ENCODE data around the gene PCGF5. TPM values are rescaled to one million over a fixed set of nuclear protein-coding genes. Genes with fewer than 3 reads are reported as not detected.
A peak's percentile ranks its signal among the peaks of the same experiment; 100 is the strongest.

The PCGF5 gene
- polyA plus RNA-seq, 1 experiment, result 10.7 TPM

DNA sequence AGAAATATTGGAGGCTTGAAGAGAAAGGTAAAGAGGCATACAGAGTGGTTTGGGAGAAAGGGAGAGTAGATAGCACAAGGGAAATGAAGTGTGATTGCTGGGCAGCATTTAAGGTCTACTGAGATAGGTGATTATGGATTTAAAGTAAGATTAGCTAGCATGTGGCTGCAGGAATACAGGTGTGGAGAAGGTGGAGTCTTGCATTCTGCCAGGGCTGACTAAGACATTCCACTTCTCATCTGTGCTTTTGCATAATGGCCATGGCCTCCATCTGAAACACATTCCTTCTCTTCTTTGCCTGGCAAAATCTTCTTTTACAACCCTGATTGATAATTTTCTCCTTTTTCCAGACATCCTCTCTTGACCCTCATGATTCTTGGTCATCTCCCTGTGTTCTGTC lies 31.6 kb upstream of the PCGF5 start:
- H3K4me3 ChIP-seq (ENCODE audit: low read depth, low read length), result no peak overlapping the region
- CTCF ChIA-PET, result no interaction called here
- no peak for DNase-seq (ENCODE audit: low read depth)
- TF ChIP-seq, protein P1, sequence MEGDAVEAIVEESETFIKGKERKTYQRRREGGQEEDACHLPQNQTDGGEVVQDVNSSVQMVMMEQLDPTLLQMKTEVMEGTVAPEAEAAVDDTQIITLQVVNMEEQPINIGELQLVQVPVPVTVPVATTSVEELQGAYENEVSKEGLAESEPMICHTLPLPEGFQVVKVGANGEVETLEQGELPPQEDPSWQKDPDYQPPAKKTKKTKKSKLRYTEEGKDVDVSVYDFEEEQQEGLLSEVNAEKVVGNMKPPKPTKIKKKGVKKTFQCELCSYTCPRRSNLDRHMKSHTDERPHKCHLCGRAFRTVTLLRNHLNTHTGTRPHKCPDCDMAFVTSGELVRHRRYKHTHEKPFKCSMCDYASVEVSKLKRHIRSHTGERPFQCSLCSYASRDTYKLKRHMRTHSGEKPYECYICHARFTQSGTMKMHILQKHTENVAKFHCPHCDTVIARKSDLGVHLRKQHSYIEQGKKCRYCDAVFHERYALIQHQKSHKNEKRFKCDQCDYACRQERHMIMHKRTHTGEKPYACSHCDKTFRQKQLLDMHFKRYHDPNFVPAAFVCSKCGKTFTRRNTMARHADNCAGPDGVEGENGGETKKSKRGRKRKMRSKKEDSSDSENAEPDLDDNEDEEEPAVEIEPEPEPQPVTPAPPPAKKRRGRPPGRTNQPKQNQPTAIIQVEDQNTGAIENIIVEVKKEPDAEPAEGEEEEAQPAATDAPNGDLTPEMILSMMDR (IDR thresholded peaks at IDR 0.05; ENCODE audit: insufficient read depth, low read depth, low read length), result no peak
- H3K27me3 ChIP-seq (ENCODE audit: control insufficient read depth, insufficient read depth, low read length), result no peaks in the 10 kb centered on the region
- POLR2A ChIA-PET, result no interaction called here
- no peaks in the 10 kb centered on the region for H3K36me3 ChIP-seq (ENCODE audit: control insufficient read depth, insufficient read depth, low read length)

DNA sequence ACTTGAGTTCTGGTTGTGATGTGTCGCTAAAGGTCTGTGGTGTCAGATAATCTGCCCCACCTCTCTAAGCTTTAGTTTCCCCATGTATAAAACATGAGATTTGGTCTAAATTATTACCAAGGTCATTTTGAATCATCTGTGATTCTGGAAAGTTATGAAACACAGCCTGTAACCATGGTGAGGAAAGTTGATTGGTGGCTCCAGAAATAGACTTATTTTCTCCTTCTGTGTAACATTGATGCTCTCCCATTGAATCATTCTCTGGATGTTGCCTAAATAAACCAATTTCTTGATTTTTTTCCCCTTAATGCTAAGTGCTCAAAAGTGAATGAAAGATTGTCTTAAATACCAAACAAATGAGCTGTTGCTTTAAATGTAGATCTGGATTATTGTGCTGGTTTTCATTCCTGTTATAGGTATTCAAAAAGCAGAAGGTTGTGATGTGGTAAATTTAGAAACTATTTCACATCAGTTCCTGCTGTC lies 30.0 kb upstream of the PCGF5 start:
- peak; percentile 54 for DNase-seq (ENCODE audit: low read depth)
- Histone ChIP-seq H3K36me3 (ENCODE audit: control insufficient read depth, insufficient read depth, low read length) (no peaks in the 10 kb centered on the region), H3K4me3 (ENCODE audit: low read depth, low read length) (no peak overlapping the region), H3K27me3 (ENCODE audit: control insufficient read depth, insufficient read depth, low read length) (no peaks in the 10 kb centered on the region)
- TF ChIP-seq, protein P1 (IDR thresholded peaks at IDR 0.05; ENCODE audit: insufficient read depth, low read depth, low read length), result no peak
- POLR2A ChIA-PET, result interaction anchor here (0.6 kb wide), 1 partner anchor 13 kb away, joined by 3 read pairs; no protein-coding TSS in a partner anchor
- CTCF ChIA-PET, result no interaction called here

DNA sequence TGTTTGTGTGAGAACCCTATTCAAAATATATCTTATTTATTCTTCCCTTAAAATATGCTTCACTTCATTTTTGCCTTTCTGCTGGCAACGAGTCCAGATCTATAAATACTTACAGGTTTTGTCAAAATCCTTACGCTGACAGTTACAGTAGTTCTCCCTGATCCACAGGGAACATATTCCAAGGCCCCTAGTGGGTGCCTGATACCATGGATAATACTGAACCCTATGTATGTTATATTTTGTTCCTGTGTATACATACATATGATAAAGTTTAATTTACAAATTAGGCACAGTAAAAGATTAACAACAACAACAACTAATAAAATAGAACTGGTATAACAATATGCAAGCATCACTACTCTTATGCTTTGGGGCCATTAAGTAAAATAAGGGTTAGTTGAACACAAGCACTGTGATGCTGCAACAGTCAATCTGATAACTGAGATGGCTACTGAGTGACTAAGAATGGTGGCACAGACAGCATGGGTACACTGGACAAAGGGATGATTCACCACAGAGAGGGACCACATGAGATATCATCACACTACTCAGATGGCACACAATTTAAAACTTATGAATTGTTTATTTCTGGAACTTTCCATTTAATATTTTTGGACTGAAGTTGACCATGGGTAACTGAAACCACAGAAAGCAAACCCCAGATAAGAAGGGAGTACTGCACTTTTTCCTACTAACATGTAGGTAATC lies 29.4 kb upstream of the PCGF5 start:
- POLR2A ChIA-PET, result interaction anchor here (0.6 kb wide), 1 partner anchor 14 kb away, joined by 3 read pairs; no protein-coding TSS in a partner anchor
- CTCF ChIA-PET, result interaction anchor here (1.1 kb wide), 1 partner anchor 21 kb away, joined by 3 read pairs; no protein-coding TSS in a partner anchor
- H3K27me3 ChIP-seq (ENCODE audit: control insufficient read depth, insufficient read depth, low read length), result no peaks in the 10 kb centered on the region
- H3K4me3 ChIP-seq (ENCODE audit: low read depth, low read length), result no peak overlapping the region
- DNase-seq (ENCODE audit: low read depth), result no peak
- TF ChIP-seq, protein P1 (IDR thresholded peaks at IDR 0.05; ENCODE audit: insufficient read depth, low read depth, low read length), result no peak
- H3K36me3 ChIP-seq (ENCODE audit: control insufficient read depth, insufficient read depth, low read length), result no peaks in the 10 kb centered on the region

DNA sequence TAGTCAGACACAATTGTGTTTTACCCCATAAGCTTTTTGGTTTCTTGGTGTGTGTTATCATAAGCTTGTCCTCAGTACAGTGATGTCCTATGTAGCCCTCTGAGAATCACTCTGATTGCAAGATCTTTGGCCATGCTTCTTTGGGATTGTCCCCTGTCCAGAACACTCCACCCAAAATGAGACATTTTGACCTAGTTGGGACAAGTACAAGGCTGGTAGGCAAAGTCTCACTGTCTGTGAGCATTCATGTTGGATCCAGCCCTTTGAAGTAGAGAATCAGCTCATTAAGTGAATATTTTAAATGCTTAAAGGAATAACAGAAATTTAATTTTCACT lies 28.9 kb upstream of the PCGF5 start:
- CTCF ChIA-PET, result interaction anchor here (1.1 kb wide), 1 partner anchor 20 kb away, joined by 3 read pairs; no protein-coding TSS in a partner anchor
- no peak overlapping the region for H3K4me3 ChIP-seq (ENCODE audit: low read depth, low read length)
- POLR2A ChIA-PET, result no interaction called here
- H3K36me3 ChIP-seq (ENCODE audit: control insufficient read depth, insufficient read depth, low read length), result no peaks in the 10 kb centered on the region
- TF ChIP-seq, protein P1 (IDR thresholded peaks at IDR 0.05; ENCODE audit: insufficient read depth, low read depth, low read length), result no peak
- H3K27me3 ChIP-seq (ENCODE audit: control insufficient read depth, insufficient read depth, low read length), result no peaks in the 10 kb centered on the region
- DNase-seq (ENCODE audit: low read depth), result no peak

DNA sequence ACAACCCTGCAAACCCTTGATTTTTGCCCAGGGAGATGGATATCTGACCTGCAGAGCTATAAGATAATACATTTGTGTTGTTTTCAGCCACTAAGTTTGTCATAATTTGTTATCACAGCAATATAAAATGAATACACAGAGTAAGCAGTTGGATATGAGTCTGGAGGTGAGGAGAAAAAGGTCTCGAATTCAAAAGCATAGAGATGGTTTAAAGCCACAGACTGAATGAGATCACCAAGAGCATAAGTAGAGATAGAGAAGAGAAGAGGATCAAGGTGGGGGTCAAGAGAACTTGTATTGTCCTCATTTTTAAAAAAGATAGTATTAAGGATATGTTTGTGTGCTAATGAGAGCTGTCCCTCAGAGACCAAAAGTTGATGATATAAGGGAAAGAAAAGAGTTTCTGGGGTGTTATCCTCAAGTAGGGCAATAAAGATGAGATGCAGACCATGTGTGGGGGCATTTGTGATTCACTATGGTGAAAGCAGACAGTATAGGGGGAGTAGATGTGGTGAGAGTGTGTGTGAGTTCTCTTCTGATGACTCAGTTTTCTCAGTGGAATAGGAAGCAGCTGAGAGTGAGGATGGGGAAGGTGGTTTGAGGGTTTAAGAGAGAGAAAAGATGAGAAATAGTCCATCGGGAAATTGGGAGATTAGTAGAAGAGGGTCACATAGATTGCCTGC lies 25.8 kb upstream of the PCGF5 start:
- H3K36me3 ChIP-seq (ENCODE audit: control insufficient read depth, insufficient read depth, low read length), result no peaks in the 10 kb centered on the region
- no peaks in the 10 kb centered on the region for H3K27me3 ChIP-seq (ENCODE audit: control insufficient read depth, insufficient read depth, low read length)
- DNase-seq (ENCODE audit: low read depth), result no peak
- POLR2A ChIA-PET, result no interaction called here
- TF ChIP-seq, protein P1 (IDR thresholded peaks at IDR 0.05; ENCODE audit: insufficient read depth, low read depth, low read length), result no peak
- H3K4me3 ChIP-seq (ENCODE audit: low read depth, low read length), result no peak overlapping the region
- CTCF ChIA-PET, result interaction anchor here (0.6 kb wide), 1 partner anchor 12 kb away, joined by 3 read pairs; no protein-coding TSS in a partner anchor

All from BJ (cell line).